ENCODE measurements around the gene YBEY.

DNA sequence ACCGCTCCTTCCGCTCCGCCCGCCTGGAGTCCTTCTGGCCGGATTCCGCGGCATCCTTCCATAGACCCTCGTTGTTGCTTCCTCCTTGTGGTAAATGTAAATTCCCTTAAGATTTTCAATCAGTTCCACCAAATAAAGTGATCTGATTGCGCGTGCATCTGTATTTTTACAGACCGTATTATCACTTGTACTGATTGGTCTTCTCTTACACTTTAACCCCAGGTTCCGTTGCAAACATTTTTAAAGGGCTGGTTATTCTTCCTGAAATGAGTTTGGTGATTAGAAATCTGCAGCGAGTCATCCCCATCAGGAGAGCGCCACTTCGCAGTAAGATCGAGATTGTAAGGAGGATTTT, 483 bp downstream of the YBEY start:
- TF ChIP-seq POLR2A (IDR thresholded peaks at IDR 0.05) = no peak
- TF ChIP-seq, protein P1, sequence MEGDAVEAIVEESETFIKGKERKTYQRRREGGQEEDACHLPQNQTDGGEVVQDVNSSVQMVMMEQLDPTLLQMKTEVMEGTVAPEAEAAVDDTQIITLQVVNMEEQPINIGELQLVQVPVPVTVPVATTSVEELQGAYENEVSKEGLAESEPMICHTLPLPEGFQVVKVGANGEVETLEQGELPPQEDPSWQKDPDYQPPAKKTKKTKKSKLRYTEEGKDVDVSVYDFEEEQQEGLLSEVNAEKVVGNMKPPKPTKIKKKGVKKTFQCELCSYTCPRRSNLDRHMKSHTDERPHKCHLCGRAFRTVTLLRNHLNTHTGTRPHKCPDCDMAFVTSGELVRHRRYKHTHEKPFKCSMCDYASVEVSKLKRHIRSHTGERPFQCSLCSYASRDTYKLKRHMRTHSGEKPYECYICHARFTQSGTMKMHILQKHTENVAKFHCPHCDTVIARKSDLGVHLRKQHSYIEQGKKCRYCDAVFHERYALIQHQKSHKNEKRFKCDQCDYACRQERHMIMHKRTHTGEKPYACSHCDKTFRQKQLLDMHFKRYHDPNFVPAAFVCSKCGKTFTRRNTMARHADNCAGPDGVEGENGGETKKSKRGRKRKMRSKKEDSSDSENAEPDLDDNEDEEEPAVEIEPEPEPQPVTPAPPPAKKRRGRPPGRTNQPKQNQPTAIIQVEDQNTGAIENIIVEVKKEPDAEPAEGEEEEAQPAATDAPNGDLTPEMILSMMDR (IDR thresholded peaks at IDR 0.05) = no peak
- no peak for TF ChIP-seq POLR2AphosphoS5 (IDR thresholded peaks at IDR 0.05)
- TF ChIP-seq EP300 (IDR thresholded peaks at IDR 0.05) = no peak

All from sigmoid colon (tissue), 4 donors.